ENCODE measurements around the gene DDB1. TPM values are rescaled to one million over a fixed set of nuclear protein-coding genes. Genes with fewer than 3 reads are reported as not detected.

Gene DDB1
- total RNA-seq, 1 experiment from 2014 or later = 297 TPM

DNA sequence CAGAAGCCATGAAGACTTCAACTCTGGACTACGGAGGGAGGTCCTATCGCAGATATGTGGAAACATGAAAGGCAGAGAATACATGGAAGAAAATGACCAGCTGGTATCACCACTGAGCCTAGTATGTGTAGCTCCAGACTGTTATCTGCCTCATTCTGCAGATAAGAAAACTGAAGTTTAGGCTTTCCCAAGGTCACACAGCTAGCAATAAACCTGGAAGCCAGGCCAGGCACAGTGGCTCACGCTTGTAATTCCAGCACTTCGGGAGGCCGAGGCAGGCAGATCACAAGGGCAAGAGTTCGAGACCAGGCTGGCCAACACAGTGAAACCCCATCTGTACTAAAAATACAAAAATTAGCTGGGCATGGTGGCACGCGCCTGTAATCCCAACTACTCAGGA lies 22.2 kb downstream of the DDB1 start:
- H2BK15ac ChIP-seq (ENCODE audit: low read depth, low read length) = no peak overlapping the region
- H4K5ac ChIP-seq (ENCODE audit: insufficient read length, low read depth, low read length) = no peak overlapping the region
- WGBS (ENCODE audit: extremely low coverage, insufficient read length, low lambda C conversion rate) = no CpG with 5 or more reads among the region's 8 CpGs
- peaks cover 30 to 37% (median 34%) of the 10 kb centered on the region in 3 experiments; a peak in 6 of 7 replicates for H3K36me3 Mint-ChIP-seq (ENCODE audit: insufficient read depth in 1 of 3, low read depth in 3 of 3)
- no peak overlapping the region for H3K18ac ChIP-seq (ENCODE audit: insufficient read length, low read depth, low read length)
- no peak overlapping the region for H4K8ac ChIP-seq (replicated peaks; ENCODE audit: insufficient read length, low read depth, low read length)
- H3K14ac ChIP-seq (ENCODE audit: insufficient read depth, low read length) = no peak overlapping the region
- H3K4me1 Mint-ChIP-seq = no peaks in the 10 kb centered on the region
- DNase-seq = no peak
- H3K4ac ChIP-seq (ENCODE audit: low read depth, low read length) = no peak overlapping the region
- H4K91ac ChIP-seq (ENCODE audit: insufficient read length, low read depth, low read length) = no peak overlapping the region
- H3K79me1 ChIP-seq (ENCODE audit: insufficient read depth, low read depth, low read length, poor library complexity, severe bottlenecking) = no peaks in the 10 kb centered on the region
- H3T11ph ChIP-seq (ENCODE audit: low read length) = no peak overlapping the region
- no peak overlapping the region for H3K4me3 Mint-ChIP-seq
- H3K79me2 ChIP-seq (ENCODE audit: insufficient read depth, low read length) = no peaks in the 10 kb centered on the region
- H3K9me3 ChIP-seq (ENCODE audit: control insufficient read depth, low read depth, low read length) = no peaks in the 10 kb centered on the region
- no peaks in the 10 kb centered on the region for H3K27me3 Mint-ChIP-seq (ENCODE audit: low read depth)
- H3K23ac ChIP-seq (ENCODE audit: insufficient read length, low read depth, low read length) = no peak overlapping the region
- H3K9me3 Mint-ChIP-seq = no peaks in the 10 kb centered on the region
- no peak overlapping the region for H2BK120ac ChIP-seq (ENCODE audit: low read depth, low read length, poor library complexity, severe bottlenecking)
- no peak overlapping the region for H3K27ac ChIP-seq (ENCODE audit: insufficient read length, low read depth, low read length)
- H3K56ac ChIP-seq (ENCODE audit: insufficient read length, low read depth, low read length) = no peak overlapping the region
- TF ChIP-seq, protein P1, sequence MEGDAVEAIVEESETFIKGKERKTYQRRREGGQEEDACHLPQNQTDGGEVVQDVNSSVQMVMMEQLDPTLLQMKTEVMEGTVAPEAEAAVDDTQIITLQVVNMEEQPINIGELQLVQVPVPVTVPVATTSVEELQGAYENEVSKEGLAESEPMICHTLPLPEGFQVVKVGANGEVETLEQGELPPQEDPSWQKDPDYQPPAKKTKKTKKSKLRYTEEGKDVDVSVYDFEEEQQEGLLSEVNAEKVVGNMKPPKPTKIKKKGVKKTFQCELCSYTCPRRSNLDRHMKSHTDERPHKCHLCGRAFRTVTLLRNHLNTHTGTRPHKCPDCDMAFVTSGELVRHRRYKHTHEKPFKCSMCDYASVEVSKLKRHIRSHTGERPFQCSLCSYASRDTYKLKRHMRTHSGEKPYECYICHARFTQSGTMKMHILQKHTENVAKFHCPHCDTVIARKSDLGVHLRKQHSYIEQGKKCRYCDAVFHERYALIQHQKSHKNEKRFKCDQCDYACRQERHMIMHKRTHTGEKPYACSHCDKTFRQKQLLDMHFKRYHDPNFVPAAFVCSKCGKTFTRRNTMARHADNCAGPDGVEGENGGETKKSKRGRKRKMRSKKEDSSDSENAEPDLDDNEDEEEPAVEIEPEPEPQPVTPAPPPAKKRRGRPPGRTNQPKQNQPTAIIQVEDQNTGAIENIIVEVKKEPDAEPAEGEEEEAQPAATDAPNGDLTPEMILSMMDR (conservative IDR thresholded peaks at IDR 0.05) = no peak
- no peaks in the 10 kb centered on the region for H4K20me1 ChIP-seq (ENCODE audit: control insufficient read depth, insufficient read depth, insufficient read length)
- no peak overlapping the region for H2BK20ac ChIP-seq (ENCODE audit: low read depth, low read length, poor library complexity, severe bottlenecking)
- no peak overlapping the region for H3K9ac ChIP-seq (ENCODE audit: extremely low read depth, insufficient read length, low read length)
- no peaks in the 10 kb centered on the region for H3K27me3 ChIP-seq (ENCODE audit: insufficient read depth, low read length)
- H3K4me2 ChIP-seq (ENCODE audit: insufficient read depth, insufficient read length, low read length) = no peak overlapping the region
- H3K23me2 ChIP-seq (ENCODE audit: insufficient read length, low read depth, low read length, poor library complexity, severe bottlenecking) = no peaks in the 10 kb centered on the region
- no peak overlapping the region for H3K27ac Mint-ChIP-seq
- H2AK5ac ChIP-seq (ENCODE audit: insufficient read length, low read length) = no peak overlapping the region
- no peaks in the 10 kb centered on the region for H3K4me1 ChIP-seq (ENCODE audit: insufficient read depth, low read length)
- no peak overlapping the region for H2BK5ac ChIP-seq (ENCODE audit: insufficient read length, low read length)
- H2AFZ ChIP-seq (ENCODE audit: low read length) = no peak overlapping the region
- H2BK12ac ChIP-seq (ENCODE audit: insufficient read length, low read depth, low read length) = no peak overlapping the region
